Calu3 (cell line): ENCODE measurements around the gene TTC28. TPM values are rescaled to one million over a fixed set of nuclear protein-coding genes. Genes with fewer than 3 reads are reported as not detected.

Experiments used
- BruUV-seq: library from RNA; stranded (reverse); fragments of 400-500 nt; replicated peaks from 2 replicates; lab custom pipeline; 2021; lab: Mats Ljungman, UMichigan
- CTCF ChIA-PET: fragments of 300-600 bp; sonication (Branson Sonifier 250); formaldehyde crosslinking; loops from one replicate; lab custom pipeline; 2022; ENCODE audit warnings: antibody characterized with exemption; lab: Charles Lee
- DNase-seq: peaks from one replicate; pipeline ENCODE4 v3.0.0; 2022
- H3K27ac Mint-ChIP-seq: one replicate; pipeline ENCODE4 v1.8.0; 2022; ENCODE audit warnings: mixed read lengths; ENCODE audit not compliant: unreplicated experiment
- H3K27me3 Mint-ChIP-seq: one replicate; pipeline ENCODE4 v1.8.0; 2022; ENCODE audit warnings: mixed read lengths; ENCODE audit not compliant: unreplicated experiment
- H3K36me3 Mint-ChIP-seq: one replicate; pipeline ENCODE4 v1.8.0; 2022; ENCODE audit warnings: mild to moderate bottlenecking, moderate library complexity, mixed read lengths; ENCODE audit not compliant: insufficient read depth, unreplicated experiment
- H3K4me1 Mint-ChIP-seq: one replicate; pipeline ENCODE4 v1.8.0; 2022; ENCODE audit warnings: mild to moderate bottlenecking, low read depth, mixed read lengths; ENCODE audit not compliant: unreplicated experiment
- H3K4me3 Mint-ChIP-seq: one replicate; pipeline ENCODE4 v1.8.0; 2022; ENCODE audit warnings: mild to moderate bottlenecking, low read depth, moderate library complexity, mixed read lengths; ENCODE audit not compliant: unreplicated experiment
- H3K9me3 Mint-ChIP-seq: one replicate; pipeline ENCODE4 v1.8.0; 2022; ENCODE audit warnings: low read depth, mixed read lengths; ENCODE audit not compliant: unreplicated experiment
- intact Hi-C: fragments of 100-400 bp; cut with micrococcal nuclease; formaldehyde crosslinking; loops from one replicate; pipeline ENCODE4 v1.10.0; 2022; ENCODE audit not compliant: unreplicated experiment
- total RNA-seq: library from RNA; stranded (reverse); gene quantifications from 2 replicates; pipeline ENCODE4 v1.2.3, GENCODE V29; 2022
- TF ChIP-seq, protein P1 (sequence below): fragments of 200-600 bp; IDR thresholded peaks from one replicate; pipeline ENCODE4 v1.8.0; 2022; ENCODE audit warnings: antibody characterized with exemption; ENCODE audit not compliant: unreplicated experiment

The TTC28 gene
- total RNA-seq, 1 experiment from 2014 or later: 5.2 TPM

DNA sequence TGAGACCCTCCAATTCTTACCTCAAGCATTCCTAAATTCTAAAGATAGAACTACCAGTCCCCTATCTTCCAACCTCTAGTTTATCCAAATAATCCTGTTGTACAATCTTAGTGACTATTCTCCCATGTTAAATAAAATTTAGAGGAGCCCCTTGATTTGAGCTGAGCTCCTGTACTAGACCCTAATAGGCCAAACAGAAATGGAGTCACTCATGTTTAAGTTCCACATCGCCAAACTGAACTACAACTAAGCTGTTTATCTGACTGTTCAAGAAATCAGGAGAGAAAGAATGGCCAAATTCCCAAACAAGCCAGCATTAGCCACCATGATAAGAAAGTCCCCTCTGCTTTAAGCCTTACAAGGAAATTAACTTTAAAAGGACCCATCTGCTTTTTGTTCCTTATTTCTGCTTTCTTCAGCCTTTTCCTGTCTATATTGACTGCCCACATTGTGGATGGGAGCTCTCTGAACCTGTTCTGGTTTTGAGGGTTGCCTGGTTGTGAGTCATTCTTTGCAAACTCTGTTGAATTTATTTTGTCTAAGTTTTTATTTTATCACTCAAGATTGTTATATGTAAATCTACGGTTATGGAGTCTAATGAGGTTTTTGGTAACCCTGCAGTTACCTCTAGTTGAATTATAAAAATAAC lies 90.4 kb downstream of the TTC28 start:
- Mint-ChIP-seq H3K27me3 (no peaks in the 10 kb centered on the region), H3K4me3 (no peak overlapping the region), H3K4me1 (no peaks in the 10 kb centered on the region), H3K36me3 (no peaks in the 10 kb centered on the region), H3K27ac (no peak overlapping the region), H3K9me3 (no peaks in the 10 kb centered on the region)
- CTCF ChIA-PET: interaction anchor here (0.7 kb wide), 1 partner anchor 370 kb away, joined by 4 read pairs; no protein-coding TSS in a partner anchor
- intact Hi-C loops: no loop called here
- DNase-seq: no peak
- TF ChIP-seq, protein P1, sequence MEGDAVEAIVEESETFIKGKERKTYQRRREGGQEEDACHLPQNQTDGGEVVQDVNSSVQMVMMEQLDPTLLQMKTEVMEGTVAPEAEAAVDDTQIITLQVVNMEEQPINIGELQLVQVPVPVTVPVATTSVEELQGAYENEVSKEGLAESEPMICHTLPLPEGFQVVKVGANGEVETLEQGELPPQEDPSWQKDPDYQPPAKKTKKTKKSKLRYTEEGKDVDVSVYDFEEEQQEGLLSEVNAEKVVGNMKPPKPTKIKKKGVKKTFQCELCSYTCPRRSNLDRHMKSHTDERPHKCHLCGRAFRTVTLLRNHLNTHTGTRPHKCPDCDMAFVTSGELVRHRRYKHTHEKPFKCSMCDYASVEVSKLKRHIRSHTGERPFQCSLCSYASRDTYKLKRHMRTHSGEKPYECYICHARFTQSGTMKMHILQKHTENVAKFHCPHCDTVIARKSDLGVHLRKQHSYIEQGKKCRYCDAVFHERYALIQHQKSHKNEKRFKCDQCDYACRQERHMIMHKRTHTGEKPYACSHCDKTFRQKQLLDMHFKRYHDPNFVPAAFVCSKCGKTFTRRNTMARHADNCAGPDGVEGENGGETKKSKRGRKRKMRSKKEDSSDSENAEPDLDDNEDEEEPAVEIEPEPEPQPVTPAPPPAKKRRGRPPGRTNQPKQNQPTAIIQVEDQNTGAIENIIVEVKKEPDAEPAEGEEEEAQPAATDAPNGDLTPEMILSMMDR: no peak
- BruUV-seq: no TSS peak

DNA sequence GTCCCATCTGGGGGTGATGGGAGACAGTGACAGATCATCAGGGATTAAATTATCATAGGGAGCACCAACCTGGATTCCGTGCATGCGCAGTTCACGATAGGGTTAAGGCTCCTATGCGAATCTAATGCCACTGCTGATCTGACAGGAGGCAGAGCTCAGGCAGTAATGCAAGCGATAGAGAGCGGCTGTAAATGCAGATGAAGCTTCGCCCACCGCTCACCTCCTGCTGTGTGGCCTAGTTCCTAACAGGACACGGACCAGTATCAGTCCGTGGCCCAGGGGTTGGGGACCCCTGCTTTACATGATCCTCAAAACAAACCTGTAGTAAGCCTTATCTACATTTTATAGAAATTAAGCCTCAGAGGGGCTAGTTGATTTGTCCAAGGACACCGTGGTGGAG lies 94.3 kb downstream of the TTC28 start:
- DNase-seq: no peak
- TF ChIP-seq, protein P1: no peak
- Mint-ChIP-seq H3K27me3 (no peaks in the 10 kb centered on the region), H3K27ac (no peak overlapping the region), H3K4me1 (no peaks in the 10 kb centered on the region), H3K4me3 (no peak overlapping the region), H3K9me3 (no peaks in the 10 kb centered on the region), H3K36me3 (no peaks in the 10 kb centered on the region)
- intact Hi-C loops: no loop called here
- CTCF ChIA-PET: interaction anchor here (0.5 kb wide), 1 partner anchor 19 kb away, joined by 3 read pairs; no protein-coding TSS in a partner anchor
- BruUV-seq: no TSS peak

DNA sequence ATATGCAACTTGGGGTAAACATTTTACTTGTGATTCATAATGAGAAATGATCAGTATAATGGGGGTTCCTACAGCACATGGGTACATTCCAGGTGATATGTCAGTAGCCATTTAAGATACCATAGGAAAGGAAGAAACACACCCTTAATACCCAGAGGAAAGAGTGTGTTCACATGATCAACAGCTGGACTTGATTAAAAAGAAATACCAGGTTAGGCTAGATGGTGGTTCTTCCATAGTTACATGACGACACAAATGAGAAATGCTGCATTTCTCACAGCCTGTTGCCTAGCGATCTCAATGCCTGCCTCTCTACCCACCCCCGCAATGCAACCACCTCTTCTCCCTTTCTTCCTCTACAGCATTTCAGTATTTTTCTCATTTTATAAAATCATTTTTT lies 96.8 kb downstream of the TTC28 start:
- CTCF ChIA-PET: no interaction called here
- no peaks in the 10 kb centered on the region for H3K27me3 Mint-ChIP-seq
- TF ChIP-seq, protein P1: no peak
- no peaks in the 10 kb centered on the region for H3K9me3 Mint-ChIP-seq
- no peaks in the 10 kb centered on the region for H3K36me3 Mint-ChIP-seq
- intact Hi-C loops: no loop called here
- no peak overlapping the region for H3K4me3 Mint-ChIP-seq
- BruUV-seq: no TSS peak
- no peak for DNase-seq
- H3K27ac Mint-ChIP-seq: no peak overlapping the region
- no peaks in the 10 kb centered on the region for H3K4me1 Mint-ChIP-seq

DNA sequence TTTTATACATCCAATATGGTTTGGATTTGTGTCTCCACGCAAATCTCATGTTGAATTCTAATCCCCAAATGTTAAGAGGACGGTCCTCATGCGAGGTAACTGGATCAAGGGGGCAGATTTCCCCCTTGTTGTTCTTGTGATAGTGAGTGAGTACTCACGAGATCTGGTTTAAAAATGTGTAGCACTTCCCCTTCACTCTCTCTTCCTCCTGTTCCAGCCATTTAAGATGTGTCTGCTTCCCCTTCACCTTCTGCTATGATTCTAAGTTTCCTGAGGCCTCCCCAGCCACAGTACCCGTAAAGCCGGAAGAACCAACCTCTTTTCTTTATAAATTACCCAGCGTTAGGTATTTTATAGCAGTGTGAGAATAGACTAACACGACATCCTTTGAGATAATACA lies 98.6 kb downstream of the TTC28 start:
- BruUV-seq: no TSS peak
- Mint-ChIP-seq H3K4me3 (no peak overlapping the region), H3K36me3 (no peaks in the 10 kb centered on the region), H3K9me3 (no peaks in the 10 kb centered on the region), H3K27ac (no peak overlapping the region), H3K4me1 (no peaks in the 10 kb centered on the region), H3K27me3 (peaks cover 5% of the 10 kb centered on the region)
- no peak for DNase-seq
- CTCF ChIA-PET: no interaction called here
- intact Hi-C loops: no loop called here
- TF ChIP-seq, protein P1: no peak
